HG03159 (cell line): ENCODE measurements around the gene C1orf226.

Source experiments
- ATAC-seq: cut with Tn5 transposase; IDR thresholded peaks from one replicate; pipeline ENCODE4 v1.9.1; 2021; ENCODE audit warnings: mild to moderate bottlenecking, moderate library complexity; ENCODE audit not compliant: unreplicated experiment

C1orf226 gene

GRCh38 chr1:162384116-162384515 is 2.6 kb downstream of the C1orf226 start:
- ATAC-seq: no peak

GRCh38 chr1:162384601-162385279 is 3.2 kb downstream of the C1orf226 start:
- ATAC-seq: no peak

- ATAC-seq: no peak
These were observed 3.7 kb downstream of the C1orf226 start for GRCh38 chr1:162385280-162385623.

- no peak for ATAC-seq
These were observed 4.2 kb downstream of the C1orf226 start for GRCh38 chr1:162385702-162386101.

- ATAC-seq: no peak
These were observed 5.0 kb downstream of the C1orf226 start for GRCh38 chr1:162386292-162387225.

GRCh38 chr1:162387226-162388082 is 5.9 kb downstream of the C1orf226 start:
- ATAC-seq: no peak

- ATAC-seq: no peak
These were observed 6.6 kb downstream of the C1orf226 start for GRCh38 chr1:162388083-162388594.

GRCh38 chr1:162388615-162389014 is 7.1 kb downstream of the C1orf226 start:
- ATAC-seq: no peak

GRCh38 chr1:162389021-162389818 is 7.7 kb downstream of the C1orf226 start:
- ATAC-seq: no peak

- no peak for ATAC-seq
These were observed 8.4 kb downstream of the C1orf226 start for GRCh38 chr1:162389971-162390370.

- no peak for ATAC-seq
These were observed 9.1 kb downstream of the C1orf226 start for GRCh38 chr1:162390396-162391185.

- ATAC-seq: no peak
These were observed 10.4 kb downstream of the C1orf226 start for GRCh38 chr1:162391790-162392563.

GRCh38 chr1:162396201-162396906 is 14.8 kb downstream of the C1orf226 start:
- no peak for ATAC-seq

GRCh38 chr1:162397039-162397448 is 15.5 kb downstream of the C1orf226 start:
- ATAC-seq: no peak

- no peak for ATAC-seq
These were observed 16.5 kb downstream of the C1orf226 start for GRCh38 chr1:162397943-162398560.

GRCh38 chr1:162398999-162399580 is 17.6 kb downstream of the C1orf226 start:
- no peak for ATAC-seq

GRCh38 chr1:162400790-162401355 is 19.3 kb downstream of the C1orf226 start:
- no peak for ATAC-seq
